Measurements from ENCODE around the gene INVS.
"Not testable (repeated sequence)": the region's sequence is repeated elsewhere in the genome, so short reads cannot be mapped to it uniquely, and the experiment has no call there.

The INVS gene

DNA sequence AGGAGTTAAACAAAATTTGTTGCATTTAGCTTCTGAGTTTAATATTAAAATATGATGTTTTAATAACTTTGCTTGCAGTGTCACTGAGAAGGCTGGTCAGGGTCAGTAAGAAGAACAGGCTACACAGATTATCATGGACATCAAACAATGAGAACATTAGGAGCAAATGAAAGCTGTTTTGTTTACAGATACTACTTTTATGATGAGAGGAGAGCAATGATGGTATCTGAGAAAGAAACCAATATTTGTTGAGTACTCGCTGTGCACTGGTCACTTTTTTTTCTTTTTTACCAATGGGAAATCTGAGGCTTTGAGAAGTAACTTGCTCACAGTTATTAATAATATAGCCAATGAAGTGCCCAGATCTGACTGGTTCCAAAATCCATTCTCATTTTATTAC lies 109.6 kb downstream of the INVS start:
- DNase-seq: no peak

DNA sequence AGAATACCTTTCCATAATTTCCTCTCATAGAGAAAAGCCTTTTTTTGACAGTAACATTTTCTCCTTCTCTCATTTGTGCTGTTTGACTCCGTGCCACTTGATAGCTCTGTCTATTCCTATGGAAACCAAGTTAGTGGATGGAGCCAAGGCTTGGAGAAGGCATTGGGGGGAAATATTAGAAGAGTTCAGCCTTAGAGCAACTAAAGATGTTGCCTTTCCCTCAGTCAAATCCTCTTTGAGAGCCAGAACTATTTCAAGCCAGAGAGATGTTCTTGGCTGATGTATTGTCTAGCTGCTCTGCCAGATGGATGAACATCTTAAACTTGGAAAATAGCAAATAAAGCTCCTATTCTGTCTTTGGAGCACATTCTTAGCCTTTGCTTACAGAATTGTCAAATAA lies 112.4 kb downstream of the INVS start:
- no peak for DNase-seq

DNA sequence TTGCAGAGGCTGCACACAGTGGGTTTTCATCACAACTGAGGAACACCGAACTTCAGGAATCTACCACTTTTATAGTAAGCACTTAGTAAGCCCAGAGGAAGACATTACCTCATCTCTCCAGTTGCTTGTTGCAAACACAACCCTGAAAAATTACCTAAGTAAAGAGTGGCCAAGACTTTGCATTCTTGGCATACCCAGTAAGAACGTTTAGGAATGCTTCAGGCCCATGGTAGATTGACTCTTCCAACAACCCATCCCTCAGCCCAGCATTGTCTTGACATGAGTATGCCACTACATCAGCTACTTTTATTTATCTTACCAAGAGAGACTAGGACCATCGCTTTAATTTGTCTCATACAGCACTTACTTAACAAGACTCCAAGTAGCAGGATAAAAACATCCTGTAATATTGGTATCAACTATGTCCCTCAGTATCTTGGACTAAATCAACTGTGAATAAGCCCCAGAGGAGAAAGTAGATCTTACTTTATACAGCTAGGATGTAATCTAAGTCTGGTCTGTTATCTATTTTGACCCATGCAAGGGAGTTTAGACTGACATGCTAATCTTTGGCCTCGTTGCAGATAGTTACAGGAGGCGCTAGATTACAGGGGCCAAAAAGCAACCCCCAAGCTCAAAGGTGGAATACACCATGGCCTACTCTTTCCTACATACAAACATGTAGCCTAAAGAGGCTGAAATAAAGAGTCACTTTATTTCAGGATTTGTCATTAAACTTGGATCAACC lies 114.9 kb downstream of the INVS start:
- DNase-seq: no peak

DNA sequence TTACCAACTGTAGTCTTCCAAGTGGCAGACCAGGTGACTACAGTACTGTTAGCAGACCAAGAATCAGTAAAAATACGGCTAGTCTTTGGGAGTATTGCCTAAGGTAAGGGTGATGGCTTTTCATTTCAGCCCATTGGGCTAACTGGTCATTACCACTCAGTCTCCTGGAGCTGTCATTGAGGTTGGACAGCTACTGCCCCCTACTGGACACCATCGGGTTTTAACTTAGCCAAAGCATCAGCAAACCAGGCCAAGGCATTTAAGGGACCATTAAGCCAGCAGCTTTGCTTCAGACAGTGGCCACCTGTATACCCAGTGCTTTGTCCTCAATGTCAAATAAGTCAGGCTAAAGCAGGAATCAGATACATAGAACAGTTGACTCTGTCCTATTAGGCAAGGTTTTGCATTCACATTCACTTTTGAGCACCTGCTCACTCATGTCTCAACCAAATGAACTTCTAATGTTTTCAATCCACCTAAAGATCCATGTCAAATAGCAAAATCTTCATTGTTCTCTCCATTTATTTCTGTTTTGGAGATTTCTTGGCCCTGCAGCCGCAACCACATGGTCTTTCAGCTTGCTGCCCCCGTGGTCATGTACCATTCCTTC lies 117.2 kb downstream of the INVS start:
- DNase-seq: peak; percentile 12

DNA sequence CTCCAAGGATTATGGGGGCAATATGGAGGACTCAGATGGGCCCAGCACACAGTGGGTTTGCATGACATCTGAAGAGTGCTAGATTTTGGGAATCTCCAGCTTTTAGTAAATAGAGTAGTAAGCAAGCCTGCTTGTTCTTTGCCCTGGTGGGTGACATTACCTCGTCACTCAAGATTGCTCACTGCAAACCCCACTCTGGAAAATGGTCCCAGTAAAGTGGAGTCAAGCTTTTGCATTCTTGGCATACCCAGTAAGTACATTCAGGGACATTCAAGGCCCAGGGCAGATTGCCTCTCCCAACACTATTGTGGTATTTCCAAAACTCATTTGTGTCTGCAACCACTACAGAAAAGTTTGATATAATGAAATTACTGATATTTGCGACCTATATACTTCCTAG lies 118.5 kb downstream of the INVS start:
- DNase-seq: no peak

DNA sequence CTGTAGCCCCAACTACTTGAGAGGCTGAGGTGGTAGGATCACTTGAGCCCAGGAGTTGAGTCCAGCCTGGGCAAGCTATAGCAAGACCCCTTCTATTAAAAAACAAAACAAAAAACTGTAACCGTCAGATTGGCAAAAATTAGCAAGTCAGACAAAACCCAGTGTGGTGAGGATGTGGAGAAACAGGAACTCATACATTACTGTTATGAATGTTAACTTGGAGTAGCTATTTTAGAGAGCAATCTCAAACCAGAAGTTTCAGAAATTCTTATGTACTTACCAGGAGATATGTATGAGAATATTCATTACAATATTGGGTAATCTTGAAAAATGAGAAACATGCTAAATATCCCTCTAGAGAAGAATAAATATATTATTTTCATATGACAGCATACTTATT lies 120.3 kb downstream of the INVS start:
- no peak for DNase-seq

DNA sequence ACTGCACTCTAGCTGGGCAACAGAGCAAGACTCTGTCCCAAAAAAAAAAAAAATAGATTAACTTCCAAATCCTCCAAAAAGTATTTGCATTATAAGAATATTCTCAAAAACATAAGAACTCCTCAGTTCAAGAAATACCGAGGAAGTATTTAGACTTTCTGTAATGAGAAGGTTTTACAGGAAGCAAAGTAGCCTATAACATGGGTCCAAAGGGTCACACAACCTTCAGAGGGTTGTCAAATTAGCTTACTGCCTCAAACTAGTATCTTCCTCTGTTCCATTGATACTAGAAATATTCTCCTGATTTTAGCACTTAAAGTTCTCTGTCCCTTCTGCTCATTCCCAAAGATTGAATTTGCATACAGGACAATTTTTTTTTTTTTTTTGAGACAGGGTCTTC lies 121.9 kb downstream of the INVS start:
- no peak for DNase-seq

DNA sequence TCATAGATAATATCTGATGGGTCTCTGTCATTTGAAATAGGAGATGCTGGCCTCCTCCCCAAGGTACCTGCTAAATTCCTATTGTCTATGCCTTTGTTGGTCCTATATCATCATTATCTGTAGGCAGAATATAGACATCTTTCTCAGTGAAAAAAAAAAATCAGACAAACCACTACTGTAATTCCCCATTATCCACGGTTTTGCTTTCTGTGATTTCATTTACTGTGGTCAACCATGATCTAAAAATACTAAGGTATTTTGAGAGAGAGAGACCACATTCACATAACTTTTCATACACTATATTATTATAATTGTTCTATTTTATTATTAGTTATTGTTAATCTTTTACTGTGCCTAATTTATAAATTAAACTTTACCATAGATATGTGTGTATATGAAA lies 122.5 kb downstream of the INVS start:
- DNase-seq: no peak

DNA sequence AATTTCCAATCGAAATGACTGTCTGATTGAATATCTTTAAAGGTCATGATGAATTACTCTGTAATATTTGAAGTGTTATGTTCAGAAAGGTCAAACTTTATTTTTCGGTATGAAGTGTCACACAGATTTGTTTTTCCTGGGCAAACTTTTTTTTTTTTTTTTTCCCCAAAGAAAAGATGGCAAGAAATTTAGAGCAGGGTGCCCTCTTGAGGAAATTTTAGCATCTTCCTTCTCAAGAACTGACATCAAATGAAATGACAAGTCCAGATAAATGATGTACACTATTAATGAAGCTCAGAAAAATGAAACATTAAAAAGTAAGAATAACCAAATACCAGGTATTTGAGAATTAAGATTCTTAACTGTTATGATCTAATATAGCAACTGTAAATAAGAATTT lies 123.6 kb downstream of the INVS start:
- DNase-seq: no peak

DNA sequence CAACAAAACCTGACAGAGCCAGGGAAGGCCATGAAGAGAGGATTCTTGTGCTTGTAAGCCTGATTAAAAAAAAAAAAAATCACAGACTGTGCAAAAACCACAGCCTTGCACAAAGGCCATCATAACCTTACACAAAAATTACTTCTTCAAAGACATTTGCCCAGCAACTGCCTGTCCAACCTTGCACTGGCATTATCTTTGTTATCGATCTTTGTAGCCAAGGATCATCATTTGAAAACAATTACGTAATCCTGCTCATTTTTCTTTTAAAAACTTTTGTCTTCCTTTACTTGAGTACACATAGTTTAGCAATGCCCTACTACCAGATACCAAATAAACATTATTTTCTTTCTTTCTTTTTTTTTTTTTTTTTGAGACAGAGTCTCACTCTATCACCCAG lies 128.6 kb downstream of the INVS start:
- no peak for DNase-seq

DNA sequence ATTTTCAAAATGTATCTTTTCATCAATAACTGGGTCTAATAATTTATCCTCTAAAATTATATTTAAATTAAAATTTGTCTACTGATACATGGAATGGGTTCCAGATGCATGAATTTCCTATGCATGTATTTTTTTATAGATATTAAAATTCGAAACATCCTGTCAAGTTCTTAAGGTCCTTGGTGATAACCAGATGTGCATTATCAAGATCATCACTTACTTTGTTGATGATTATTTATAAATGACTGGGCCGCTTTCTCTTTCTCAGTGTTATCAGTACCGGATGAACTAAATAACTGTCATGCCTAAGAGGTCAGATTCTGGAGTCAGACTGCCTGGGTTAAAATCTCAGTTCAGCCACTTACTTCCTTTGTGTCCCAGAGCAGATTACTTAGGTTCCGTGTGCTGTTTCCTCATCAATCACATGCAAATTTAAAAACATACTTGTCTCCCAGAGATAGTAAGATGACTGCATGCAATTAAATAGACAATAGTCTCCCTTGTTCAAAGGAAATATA lies 129.4 kb downstream of the INVS start:
- no peak for DNase-seq

DNA sequence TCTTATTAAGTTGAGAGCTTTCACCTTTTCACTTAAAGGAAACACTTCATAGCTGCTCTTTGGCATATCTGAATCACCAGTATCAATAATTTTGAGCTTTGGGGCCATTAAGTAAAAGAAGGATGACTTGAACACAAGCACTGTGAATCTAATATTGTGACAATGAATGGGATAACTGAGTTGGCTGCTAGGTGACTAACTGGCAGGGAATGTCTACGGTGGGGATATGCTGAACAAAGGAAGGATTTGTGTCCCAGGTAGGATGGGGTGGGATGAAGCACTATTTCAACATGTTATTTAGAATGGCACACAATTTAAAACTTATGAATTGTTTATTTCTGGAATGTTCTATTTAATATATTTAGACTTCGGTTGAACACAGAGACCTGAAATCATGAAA lies 130.1 kb downstream of the INVS start:
- DNase-seq: no peak

DNA sequence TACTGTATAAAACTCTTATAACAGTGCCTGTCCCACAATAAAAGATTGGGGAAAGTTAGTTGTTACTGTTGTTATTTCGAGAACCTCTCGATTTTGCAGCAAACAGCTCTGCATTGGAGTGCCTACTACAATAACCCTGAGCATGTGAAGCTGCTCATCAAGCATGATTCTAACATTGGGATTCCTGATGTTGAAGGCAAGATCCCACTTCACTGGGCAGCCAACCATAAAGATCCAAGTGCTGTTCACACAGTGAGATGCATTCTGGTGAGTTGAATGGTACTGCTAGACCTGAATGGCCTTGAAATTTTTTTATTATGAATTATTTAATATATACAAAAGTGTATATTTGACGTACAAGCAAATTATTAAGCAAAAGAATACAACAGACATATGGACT lies 130.5 kb downstream of the INVS start:
- DNase-seq: no peak

DNA sequence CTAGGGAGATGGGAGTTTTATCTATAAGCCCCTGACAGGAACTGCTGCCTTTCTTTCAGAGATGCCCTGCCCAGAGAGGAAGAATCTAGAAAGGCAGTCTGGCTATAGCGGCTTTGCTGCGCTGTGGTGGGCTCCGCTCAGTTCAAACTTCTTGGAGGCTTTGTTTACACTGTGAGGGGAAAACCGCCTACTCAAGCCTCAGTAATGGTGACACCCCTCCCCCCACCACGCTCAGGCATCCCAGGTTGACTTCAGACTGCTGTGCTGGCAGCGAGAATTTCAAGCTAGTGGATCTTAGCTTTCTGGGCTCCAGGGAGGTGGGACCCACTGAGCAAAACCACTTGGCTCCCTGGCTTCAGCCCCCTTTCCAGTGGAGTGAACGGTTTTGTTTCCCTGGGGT lies 137.9 kb downstream of the INVS start:
- DNase-seq: not testable (repeated sequence)

DNA sequence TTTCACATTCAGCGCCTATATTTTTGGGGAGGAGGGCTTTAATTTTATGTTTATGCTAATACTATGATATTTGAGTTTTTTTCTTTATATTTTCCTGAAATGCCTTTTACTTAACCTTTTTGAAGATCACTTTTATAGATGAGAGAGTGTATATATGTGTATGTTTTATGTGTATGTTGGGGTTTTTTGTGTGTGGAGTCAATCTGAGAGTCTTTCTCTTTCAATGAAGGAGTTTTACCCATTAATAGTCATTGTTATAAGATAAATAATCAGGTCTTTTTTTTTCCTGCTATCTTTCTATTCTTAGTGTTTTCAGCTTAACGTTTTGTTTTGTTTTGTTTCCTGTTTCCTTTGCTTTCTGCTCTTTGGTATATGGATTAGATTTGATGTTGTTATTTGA lies 141.5 kb downstream of the INVS start:
- no peak for DNase-seq

DNA sequence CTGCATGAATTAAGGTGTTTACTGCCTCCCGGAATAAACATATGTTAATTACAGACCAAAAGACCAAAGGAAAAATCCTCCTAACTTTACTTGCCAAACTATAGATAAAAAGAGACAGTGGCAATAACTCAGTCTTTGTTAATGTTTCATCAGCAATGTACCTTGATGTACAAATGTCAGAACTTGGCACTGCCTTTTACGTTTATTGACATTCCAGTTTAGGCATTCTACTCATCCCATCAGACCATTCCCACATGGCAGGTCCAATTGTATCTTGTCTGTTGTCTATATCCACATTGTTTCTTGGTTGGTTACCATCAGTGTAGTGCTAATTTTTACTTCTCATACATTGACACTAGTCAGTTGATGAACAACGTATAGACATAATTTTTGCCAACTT lies 168.2 kb downstream of the INVS start:
- no peak for DNase-seq

DNA sequence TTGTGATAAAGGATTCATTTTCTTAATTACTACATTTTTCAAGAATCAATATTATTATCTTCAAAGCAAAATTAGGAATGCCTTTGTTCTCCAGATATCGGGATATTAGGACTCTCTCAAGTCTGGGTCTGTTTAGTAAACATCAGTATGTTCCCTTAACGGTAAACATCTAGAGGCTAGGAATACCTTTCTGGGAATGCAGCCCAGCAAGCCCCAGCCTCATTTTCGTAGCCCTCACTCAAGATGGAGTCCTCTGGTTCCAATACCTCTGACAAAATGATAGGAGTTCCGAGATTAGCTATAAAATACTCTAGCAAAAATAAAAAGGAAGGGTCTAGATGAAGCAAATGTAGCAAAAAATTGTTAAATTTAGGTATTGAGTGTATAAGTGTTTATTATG lies 169.2 kb downstream of the INVS start:
- no peak for DNase-seq

DNA sequence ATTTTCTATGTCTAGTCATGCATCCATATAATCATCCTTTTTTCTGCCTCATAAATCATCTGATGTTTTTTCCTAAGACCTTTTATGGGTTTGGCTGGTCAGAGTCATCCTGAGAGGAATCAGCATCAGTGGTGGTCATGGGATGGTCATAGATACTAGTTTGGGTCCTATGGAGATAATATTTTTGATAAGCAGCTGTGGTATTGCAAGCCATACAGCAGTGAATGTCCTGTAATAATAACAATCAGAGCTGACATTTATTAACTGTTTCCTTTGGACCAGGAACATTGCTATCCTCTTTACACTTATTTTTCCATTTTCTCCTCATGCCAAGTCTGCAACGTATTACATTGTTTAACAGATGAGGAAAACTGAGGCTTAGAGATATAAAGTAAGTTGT lies 170.6 kb downstream of the INVS start:
- DNase-seq: no peak

DNA sequence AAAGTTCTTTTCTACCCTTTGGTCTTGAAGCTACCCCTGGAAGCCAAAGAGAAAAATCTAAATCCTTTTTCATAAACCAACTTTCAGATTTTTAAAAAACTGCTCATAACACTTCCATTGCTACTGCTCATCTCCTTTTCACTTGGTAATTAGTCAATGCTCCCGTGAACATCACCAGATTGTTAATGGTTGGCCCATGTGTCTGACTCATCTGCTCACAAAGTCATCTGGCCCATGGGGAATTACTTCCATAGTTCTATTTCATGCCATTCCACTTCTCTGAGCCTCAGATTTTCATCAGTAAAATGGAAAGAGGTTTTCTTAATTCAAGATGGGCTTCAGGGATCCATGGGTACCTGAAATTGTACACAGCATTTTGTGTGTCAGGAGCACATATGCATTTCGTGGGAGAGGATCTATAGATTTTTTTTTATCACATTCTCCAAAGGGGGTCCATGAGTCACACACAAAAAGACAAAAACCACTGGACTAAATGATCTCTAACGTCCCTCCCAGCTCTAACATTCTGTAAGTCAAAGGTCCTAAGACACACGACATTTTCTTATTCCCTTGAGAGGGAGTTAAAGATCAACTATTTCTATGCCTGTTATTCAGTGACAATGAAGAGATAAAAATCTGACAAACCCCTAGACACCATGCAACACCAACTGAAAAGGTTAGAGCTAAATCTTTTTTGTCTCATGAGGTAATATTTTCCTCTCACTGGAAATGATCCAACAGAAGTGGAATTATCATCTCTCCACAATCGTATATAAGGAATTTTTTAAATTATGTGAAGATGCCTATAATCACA lies 178.3 kb downstream of the INVS start:
- no peak for DNase-seq

DNA sequence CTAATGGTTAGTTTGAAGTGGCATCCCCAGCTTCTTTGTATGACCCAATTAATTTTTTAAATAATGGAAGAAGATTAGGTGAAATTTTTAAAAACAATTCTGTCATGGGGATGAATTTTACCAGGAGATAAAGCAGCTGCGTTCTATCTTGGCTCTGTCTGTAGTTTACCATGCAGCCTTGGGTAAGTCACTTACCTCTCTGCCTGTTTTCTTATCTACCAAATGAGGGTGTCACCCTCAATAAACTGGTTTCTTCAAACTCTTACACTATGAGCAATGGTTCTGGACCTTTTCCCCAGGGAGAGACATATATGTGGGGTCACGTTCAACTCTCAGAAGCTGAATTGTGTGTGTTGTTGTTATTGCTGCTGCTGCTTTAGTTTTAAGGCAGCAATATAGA lies 182.0 kb downstream of the INVS start:
- no peak for DNase-seq

DNA sequence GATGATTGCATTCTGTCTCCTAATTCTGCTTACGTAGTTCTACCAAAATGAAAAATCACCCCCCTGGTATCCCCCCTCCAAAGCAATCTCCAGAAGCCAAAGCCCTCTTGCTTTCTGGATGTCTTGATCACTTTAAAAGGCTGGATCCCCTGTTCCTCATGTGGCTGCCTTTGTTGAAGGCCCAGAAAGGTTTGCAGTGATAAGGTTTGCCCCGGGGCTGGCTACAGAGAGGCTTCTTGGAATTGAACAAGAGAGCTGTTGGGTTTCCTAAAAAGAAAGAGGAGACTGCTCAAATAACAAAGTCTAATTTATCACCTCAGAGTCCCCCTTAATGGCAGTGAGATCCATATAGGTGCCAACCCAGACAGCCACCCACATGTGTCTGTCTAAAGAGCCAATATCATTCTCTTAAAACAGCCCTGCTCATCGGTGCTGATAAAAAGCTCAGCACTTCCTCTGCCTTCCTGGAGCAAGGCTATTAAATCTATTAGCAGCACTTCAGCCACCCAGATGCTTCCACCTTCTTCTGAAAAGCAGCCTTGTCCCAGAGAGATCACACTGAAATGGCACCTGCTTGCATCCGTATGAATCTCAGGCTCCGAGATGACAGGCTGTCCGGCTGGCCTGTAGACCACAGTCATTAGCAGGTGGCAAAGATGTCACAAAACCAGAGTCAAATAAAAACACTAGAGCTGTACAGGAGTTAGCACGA lies 182.8 kb downstream of the INVS start:
- no peak for DNase-seq

DNA sequence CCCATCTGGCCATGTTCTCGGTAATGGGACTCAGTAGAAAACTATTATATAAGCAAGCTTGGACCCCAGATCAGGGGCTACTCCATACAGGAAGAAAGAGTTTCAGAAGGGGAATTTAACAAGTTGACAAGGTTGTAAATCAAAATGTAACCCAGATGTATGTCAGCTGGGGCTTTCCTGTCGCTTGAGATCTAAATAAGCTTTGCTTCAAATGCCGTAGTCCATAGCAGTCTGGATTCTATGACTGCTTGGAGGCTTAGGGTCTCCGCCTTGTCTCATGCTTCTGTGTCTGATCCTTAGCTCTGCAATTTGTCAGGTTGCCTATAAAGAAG lies 183.3 kb downstream of the INVS start:
- no peak for DNase-seq

DNA sequence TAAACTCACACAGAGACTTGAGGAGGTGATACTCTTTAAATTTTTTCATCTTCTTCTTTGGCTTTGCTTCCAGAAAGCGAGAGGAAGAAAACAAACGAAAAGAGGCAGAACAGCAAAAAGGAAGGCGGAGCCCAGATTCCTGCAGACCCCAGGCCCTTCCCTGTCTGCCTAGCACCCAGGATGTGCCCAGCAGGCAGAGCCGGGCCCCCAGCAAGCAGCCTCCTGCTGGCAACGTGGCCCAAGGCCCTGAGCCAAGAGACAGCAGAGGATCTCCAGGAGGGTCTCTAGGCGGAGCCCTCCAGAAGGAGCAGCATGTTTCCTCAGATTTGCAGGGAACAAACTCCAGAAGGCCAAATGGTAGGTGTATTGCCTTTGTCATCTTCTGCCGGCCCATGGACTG lies 185.2 kb downstream of the INVS start:
- no peak for DNase-seq

DNA sequence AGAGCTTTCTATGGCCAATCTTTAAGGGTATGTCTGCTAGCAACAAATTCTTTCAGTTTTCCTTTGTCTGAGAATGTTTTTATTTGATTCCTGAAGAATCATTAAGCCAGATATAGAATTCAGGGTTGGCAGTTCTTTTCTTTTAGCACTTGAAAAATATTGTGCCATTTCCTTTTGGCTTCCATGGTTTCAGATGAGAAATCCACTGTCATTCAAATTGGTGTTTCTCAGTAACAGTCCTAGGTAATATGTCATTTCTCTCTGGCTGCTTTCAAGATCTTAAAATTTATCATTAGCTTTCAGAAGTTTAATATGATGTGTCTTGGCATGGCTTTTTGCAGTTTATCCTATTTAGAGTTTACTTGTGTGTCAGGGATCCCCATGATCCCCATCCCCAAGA lies 186.0 kb downstream of the INVS start:
- DNase-seq: no peak

All from NCI-H774 (cell line).